ENCODE results near the gene TPGS1.

Gene TPGS1

DNA sequence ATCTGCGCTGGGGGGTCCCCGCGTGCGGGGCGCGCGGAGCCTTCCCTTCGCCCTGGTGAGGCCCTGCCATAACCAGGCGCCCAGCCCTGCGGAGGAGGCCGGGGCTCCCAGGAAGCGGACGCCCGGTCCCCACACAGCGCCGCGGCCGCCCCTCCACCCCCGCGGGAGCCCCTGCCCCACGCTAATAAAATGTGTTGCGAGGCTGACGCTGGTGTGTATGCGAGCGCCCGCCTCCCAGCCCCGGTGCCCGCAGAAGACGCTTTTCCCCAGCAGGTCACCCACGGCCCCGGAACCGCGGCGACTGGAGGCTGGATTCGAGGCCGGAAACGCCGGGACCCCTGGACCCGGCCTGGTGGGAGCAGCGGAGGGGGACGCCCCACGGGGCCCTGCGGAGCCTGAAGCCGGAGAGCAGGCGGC, 12.2 kb downstream of the TPGS1 start:
- Mint-ChIP-seq H3K4me3 (no peak overlapping the region), H3K36me3 (peaks cover 5% of the 10 kb centered on the region), H3K27me3 (peaks cover 8% of the 10 kb centered on the region), H3K4me1 (peaks cover 6% of the 10 kb centered on the region), H3K27ac (no peak overlapping the region), H3K9me3 (no peaks in the 10 kb centered on the region)
- ATAC-seq: peak; percentile 59

DNA sequence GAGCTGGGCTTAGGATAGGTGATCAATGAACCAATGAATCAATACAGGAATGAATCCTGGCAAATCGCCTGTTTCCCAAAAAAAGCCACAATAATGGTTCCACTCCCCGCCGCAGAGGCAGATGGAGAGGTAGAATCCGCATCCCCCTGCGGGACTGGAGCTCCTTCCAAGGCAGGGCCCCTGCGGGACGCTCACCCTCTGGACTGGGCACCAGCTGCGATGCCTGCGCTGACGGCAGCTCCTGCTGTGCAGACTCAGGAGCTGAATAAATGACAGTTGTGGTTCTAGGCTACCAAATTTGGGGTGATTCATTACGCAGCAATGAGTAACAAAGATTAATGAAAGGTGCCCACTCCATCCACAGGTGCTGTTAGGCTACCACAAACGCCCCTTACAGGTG, 15.4 kb downstream of the TPGS1 start:
- Mint-ChIP-seq H3K36me3 (peaks cover 5% of the 10 kb centered on the region), H3K4me1 (no peaks in the 10 kb centered on the region), H3K9me3 (no peaks in the 10 kb centered on the region), H3K27me3 (peaks cover 11% of the 10 kb centered on the region), H3K27ac (no peak overlapping the region), H3K4me3 (no peak overlapping the region)
- no peak for ATAC-seq

DNA sequence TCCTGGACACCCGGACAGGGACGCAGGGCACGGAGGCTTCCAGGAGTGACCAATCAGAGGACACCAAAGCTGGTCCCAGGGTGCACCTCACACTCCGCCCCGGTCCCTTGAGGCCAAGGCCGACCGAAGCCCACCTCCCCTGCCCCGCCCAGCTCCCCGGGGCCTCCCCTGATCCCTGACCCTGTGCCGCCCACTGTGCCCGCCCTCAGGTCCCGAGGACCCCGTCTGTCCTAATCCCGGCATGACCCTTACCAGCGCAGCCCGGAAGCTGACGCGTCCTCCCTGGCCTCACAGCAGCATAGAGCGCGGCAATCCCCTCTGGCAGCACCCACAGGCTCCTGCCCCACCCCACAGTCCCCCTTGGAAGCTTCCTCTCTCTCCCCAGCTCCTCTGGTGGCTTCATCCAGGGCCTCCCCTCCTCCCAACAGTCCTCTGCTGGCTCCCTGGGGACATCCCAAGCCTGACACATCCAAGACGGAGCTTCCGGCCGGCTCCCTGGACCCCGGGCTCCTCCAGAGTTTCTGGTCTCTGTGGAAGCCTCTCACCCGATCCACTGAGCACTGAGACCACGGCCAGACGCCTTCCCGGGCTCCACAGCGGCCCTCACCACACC, 16.9 kb downstream of the TPGS1 start:
- Mint-ChIP-seq H3K9me3 (no peaks in the 10 kb centered on the region), H3K27me3 (peaks cover 11% of the 10 kb centered on the region), H3K4me1 (no peaks in the 10 kb centered on the region), H3K36me3 (peaks cover 5% of the 10 kb centered on the region), H3K27ac (no peak overlapping the region), H3K4me3 (no peak overlapping the region)
- ATAC-seq: peak; percentile 45

DNA sequence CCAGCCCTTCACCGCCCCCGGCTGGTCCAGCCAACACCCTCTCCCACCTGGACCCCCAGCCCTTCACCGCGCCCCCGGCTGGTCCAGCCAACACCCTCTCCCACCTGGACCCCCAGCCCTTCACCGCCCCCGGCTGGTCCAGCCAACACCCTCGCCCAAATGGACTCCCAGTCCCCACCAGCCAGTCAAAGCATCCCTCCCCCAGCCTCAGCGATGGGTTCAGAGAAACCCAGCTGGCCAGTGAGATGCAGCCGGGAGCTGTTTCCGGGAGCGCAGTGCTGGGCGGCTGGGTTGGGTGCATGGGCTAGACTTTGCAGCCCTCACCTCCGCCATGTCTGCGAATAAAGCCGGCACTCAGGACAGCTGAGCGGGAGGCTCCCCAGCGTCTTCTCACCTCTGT, 17.7 kb downstream of the TPGS1 start:
- Mint-ChIP-seq H3K27ac (no peak overlapping the region), H3K9me3 (no peaks in the 10 kb centered on the region), H3K27me3 (peaks cover 11% of the 10 kb centered on the region), H3K36me3 (peaks cover 5% of the 10 kb centered on the region), H3K4me3 (no peak overlapping the region), H3K4me1 (no peaks in the 10 kb centered on the region)
- no peak for ATAC-seq

DNA sequence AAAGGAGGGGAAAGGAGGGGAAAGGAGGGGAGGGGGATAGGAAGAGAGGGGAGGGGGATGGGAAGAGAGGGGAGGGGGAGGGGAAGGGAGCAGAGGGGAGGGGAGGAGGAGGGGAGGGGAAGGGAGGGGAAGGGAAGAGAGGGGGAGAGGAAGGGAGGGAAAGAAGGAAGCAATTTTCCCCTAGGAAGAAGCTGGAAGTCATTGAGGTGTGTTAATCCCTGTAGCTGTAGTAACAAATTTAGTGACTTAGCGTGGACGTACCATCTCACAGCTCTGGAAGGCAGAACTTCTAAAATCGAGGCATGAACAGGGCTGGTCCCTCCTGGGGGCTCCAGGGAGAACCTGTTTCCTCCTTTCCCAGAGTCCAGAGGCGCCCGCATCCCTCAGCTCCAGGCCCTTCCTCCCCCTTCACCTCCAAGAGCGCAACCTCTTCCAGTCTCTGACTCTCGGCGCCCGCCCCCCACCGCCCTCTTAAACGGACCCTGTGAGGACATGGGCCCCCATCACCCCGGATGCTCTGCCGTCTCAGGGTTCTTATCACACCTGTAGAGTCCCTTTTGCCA, 18.6 kb downstream of the TPGS1 start:
- Mint-ChIP-seq H3K4me1 (no peaks in the 10 kb centered on the region), H3K4me3 (no peak overlapping the region), H3K9me3 (no peaks in the 10 kb centered on the region), H3K36me3 (peaks cover 2% of the 10 kb centered on the region), H3K27me3 (peaks cover 11% of the 10 kb centered on the region), H3K27ac (no peak overlapping the region)
- no peak for ATAC-seq

DNA sequence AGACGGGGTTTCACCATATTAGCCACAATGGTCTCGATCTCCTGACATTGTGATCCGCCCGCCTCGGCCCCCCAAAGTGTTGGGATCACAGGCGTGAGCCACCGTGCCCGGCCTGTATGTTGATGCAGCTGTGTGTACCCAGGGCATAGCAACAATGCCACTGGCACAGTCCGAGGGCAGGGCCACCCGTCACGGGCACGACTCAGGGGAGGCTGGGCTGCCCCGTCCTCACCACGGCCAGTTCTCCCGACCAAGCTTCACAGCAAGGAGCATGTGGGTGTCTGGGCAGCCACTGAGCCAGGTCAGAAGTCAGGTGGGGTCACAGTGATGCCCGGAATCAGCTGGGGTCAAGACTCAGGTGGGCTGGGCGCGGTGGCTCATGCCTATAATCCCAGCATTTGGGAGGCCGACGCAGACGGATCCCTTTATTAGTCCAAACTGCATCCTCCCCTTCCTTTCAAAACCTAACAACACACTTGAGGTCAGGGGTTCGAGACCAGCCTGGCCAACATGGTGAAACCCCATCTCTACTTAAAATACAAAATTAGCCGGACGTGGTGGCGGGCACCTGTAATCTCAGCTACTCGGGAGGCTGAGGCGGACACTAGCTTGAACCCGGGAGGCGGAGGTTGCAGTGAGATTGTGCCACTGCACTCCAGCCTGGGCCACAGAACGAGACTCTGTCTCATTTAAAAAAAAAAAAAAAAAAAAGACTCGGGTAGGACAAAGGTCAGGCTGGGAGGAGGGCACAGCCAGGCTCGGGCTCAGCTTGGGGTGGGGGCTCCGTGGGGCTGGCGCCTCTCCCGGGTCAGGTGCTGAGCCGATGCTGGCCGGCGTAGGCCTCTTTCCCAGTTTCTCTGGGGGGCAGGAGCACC, 23.1 kb downstream of the TPGS1 start:
- Mint-ChIP-seq H3K27ac (peak overlapping the region; percentile 55), H3K27me3 (peaks cover 6% of the 10 kb centered on the region), H3K36me3 (peaks cover 5% of the 10 kb centered on the region), H3K4me1 (peaks cover 24% of the 10 kb centered on the region), H3K9me3 (no peaks in the 10 kb centered on the region), H3K4me3 (peak overlapping the region; percentile 83)
- ATAC-seq: no peak

DNA sequence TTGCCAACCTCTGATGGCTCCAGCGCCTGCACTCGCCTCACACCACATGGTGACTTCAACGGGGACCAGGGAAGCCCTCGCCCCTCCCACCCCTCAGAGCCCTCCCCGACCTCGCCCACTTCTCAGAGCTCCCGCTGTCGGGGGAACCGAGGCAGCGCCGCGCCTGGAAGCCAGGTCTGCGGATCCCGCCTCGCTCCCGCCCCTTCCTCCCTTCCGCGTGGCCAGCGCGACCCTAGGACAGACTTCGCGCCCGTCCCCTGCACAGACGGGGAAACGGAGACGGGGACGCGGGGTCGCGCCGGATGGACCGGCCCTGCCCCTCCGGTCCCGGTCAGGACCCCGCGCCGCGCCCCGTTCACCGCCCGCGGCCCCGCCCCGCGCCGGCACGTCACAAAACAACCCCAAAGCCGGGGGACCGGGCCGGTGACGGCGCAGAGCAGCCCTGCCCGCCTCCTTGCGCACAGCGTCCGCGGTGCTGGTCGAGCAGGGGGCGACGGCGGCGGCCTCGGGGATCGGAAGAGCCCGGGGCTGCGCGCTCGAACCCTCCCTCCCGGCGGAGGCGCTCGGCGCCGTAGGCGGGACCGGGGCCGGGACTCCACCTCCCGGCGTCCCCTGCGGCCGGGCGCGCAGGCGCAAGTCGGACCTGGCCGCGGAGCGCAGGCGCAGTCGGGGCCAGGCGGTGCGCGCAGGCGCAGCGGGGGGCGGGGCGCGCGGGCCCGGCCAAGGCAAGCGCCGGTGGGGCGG, 23.9 kb downstream of the TPGS1 start:
- Mint-ChIP-seq H3K36me3 (peaks cover 5% of the 10 kb centered on the region), H3K27me3 (no peaks in the 10 kb centered on the region), H3K9me3 (no peaks in the 10 kb centered on the region), H3K4me1 (peaks cover 24% of the 10 kb centered on the region), H3K4me3 (peak overlapping the region; percentile 83), H3K27ac (peak overlapping the region; percentile 55)
- peak; percentile 89 for ATAC-seq

DNA sequence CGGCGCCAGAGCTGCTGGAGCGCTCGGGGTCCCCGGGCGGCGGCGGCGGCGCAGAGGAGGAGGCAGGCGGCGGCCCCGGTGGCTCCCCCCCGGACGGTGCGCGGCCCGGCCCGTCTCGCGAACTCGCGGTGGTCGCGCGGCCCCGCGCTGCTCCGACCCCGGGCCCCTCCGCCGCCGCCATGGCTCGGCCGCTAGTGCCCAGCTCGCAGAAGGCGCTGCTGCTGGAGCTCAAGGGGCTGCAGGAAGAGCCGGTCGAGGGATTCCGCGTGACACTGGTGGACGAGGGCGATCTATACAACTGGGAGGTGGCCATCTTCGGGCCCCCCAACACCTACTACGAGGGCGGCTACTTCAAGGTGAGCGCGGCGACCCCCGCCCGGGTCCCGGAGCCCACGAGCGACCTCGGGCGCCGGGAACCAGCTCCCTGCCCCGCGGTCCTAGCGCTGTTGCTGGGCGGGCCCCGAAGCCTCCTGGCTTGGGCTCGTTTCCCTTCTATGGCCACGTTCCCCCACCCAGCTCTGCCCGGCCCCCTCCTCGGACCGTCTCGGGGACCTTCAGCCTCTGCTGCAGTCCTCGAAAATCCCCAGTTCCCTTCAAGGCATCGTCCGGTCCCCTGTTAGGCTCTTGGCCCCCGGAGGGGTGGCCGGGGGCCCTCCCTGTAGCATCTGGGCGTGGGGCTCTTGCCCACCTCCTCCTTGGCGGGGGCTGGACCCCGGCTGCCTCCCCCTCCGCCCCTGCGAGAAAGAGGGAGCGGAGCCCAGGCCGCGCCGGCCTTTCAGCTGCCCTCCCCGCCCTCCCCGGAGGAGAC, 24.7 kb downstream of the TPGS1 start, which contains the start of gene CDC34:
Gene CDC34 (plus strand): TSS at position 8 of the 808 bp plus-strand sequence. CDS start 172 bp downstream, at position 180.
- Mint-ChIP-seq H3K27me3 (no peaks in the 10 kb centered on the region), H3K27ac (peak within 1 kb of the TSS; percentile 55), H3K4me3 (peak within 1 kb of the TSS; percentile 85), H3K36me3 (peaks cover 5% of the 10 kb centered on the region), H3K4me1 (peaks cover 24% of the 10 kb centered on the region), H3K9me3 (no peaks in the 10 kb centered on the region)
- ATAC-seq: peak; percentile 7

DNA sequence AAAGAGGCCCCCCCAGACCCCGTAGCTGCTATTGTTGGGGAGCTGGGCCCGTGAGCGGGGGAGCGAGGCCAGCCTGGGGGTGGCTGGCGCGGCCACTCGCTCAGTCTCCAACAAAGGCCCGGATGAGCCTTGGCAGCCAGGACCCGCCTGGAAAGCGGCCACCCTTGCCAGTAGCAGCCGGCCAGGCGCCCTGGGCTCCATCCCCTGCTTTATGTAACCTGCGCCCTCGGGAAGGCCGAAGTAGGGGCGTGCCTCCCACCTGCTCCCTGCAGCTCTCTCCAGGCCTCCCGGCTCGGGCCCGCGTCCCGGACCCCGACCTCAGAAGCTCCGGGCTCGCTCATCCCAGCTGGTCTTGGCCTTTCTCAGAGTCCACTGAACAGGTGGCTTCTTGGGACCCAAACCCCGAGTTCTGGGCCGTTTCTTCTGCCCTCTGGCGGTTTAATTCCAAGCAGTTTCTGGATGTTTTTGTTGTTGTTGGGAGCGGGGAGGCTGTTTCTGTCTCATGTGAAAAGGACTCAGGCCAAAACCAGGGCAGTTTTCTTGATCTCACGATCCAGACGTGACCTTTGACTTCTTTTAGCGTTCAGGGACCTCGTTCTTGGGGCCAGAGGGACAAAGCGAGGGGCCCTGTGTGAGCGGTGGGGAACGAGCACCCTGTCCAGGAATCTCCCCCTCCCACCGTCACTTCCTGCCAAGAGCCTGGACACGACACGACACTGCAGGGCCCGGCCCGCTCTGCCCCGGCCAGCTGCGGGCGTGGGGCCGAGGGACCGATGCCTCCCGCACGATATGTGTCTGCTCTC, 25.5 kb downstream of the TPGS1 start:
- Mint-ChIP-seq H3K4me1 (peaks cover 24% of the 10 kb centered on the region), H3K27ac (peak overlapping the region; percentile 55), H3K4me3 (peak overlapping the region; percentile 85), H3K36me3 (peaks cover 5% of the 10 kb centered on the region), H3K9me3 (no peaks in the 10 kb centered on the region), H3K27me3 (no peaks in the 10 kb centered on the region)
- no peak for ATAC-seq

DNA sequence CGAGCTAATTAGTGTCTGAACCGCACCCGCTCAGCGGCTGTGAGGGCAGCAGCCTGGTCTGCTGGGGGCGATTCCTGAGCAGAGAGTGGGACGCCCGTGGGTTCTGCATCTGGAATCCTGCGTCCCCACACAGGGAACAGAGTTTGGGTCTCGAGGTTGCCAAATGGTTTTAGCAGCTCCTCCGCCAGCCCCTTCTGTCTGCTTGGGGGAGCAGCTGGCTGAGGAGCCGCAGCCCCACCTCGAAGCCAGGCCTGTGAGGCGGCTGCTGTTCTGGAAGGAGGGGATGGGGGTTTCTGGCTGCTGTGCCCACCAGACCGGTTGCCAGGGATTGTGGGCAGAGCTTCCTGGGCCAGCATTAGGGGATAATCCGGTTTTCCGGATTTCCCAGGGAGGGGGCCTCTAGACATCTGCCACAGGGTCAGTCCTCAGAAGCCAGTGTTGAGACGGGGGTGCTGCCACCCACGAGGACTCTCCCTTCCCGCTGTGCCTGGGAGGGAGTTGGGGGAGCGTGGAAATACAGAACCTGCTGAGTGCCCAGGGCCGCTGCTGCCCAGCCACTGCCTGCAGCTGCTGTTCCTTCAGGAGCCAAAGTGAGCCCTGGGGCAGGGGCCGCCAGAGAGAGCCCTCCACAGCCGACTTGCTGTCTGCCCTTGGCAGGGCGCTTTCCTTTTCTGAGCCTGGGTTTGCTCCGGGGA, 26.2 kb downstream of the TPGS1 start:
- Mint-ChIP-seq H3K27me3 (no peaks in the 10 kb centered on the region), H3K4me1 (peaks cover 24% of the 10 kb centered on the region), H3K4me3 (peak overlapping the region; percentile 85), H3K36me3 (peaks cover 11% of the 10 kb centered on the region), H3K9me3 (no peaks in the 10 kb centered on the region), H3K27ac (peak overlapping the region; percentile 55)
- ATAC-seq: no peak

DNA sequence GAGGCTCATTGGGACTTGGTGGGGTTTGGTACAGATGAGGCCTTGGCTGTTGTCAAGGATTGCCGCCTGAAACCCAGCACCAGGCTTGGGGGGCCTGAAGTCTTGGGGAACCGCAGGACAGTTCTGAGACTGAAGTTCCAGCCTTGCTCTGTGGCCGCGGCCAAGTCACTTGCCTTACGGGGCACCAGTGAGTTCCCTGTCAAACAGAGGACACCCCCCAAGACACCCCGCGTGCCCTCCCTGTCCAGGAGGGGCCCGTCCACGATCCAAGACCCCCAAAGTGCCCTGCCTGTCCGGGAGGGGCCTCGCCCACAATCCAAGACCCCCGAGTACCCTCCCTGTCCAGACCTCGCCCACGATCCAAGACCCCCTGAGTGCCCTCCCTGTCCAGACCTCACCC, 26.8 kb downstream of the TPGS1 start:
- no peak for ATAC-seq
- Mint-ChIP-seq H3K9me3 (no peaks in the 10 kb centered on the region), H3K4me1 (peaks cover 24% of the 10 kb centered on the region), H3K4me3 (no peak overlapping the region), H3K27ac (no peak overlapping the region), H3K27me3 (no peaks in the 10 kb centered on the region), H3K36me3 (peaks cover 17% of the 10 kb centered on the region)

DNA sequence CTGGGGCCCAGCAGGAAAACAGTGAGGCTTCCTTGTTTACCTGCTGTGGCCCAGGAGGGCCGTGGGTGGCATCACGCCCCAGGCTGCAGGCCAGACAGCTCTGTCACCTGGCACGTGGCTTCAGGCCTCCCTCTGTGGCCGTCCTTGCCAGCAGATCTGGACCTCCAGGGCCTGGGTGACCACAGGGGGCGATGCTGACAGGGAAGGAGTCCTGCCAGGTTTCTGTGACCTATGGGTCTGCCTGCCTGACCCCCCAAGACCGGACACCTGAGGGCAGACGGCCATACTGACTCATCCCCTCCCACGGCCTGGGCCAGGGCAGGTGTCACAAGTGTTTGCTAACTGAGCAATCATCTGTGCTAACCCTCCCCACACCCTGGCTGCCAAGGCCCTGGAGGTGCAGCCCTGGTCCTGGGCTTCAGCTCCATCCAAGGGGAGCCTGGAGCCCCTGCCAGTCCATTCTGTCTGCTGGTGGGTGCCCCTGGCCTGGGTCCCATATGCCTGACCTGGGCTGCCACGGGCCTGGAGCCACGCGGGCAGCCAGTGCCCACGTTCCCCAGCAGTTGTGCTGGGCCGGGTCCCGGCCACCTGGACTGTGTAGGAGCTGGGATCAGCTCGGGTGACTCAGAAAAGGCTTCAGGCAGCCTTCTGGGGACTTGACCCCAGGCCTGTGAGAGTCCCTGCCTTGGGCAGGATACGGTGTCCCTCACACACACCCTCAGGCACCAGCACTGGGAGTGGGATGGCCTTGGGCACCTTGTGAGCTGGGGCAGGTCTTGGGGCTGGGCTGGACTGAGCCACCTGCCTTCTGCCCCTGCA, 27.9 kb downstream of the TPGS1 start:
- Mint-ChIP-seq H3K36me3 (peaks cover 23% of the 10 kb centered on the region), H3K4me1 (peaks cover 24% of the 10 kb centered on the region), H3K27me3 (no peaks in the 10 kb centered on the region), H3K4me3 (peak overlapping the region; percentile 66), H3K9me3 (no peaks in the 10 kb centered on the region), H3K27ac (no peak overlapping the region)
- ATAC-seq: no peak
